ENCODE measurements around the gene ZNF174.

ZNF174 gene

DNA sequence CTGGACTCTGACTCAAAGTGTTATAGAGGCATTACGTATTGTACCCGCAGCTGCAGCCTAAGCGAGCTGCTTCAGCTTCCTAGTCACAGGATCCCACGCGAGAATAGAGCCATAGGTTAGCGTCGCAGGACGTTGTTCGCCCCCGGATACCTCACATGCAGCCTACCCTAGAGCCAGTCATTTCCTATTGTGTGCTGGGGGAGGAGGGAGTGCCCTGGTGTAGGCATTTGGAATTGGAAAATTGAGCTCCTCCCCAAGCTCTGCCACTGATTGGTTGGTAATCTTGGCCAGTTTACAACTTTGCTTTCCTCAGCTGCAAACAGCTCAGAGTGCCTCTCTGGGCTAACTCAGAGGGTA, 43.0 kb downstream of the ZNF174 start:
- peak; percentile 80 for DNase-seq

DNA sequence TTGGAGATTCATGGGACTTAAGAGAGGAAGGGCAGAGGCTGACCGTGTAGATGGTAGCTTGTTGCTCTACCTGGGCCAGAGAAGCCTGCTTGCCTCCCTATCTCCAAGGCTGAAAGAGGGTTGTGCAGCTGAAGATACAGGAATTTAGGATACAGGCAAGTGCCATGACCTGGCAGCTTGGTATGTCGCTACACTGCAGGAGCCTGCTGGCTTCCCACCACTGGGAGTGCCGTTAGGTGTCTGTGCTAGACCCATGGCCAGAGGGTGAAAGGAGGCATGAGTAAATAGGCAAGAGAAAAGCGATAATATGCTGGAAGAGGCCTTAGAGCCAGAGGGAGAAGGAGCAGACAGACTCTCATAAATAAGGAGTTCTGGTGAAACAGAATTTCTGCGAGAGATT, 53.1 kb downstream of the ZNF174 start:
- peak; percentile 42 for DNase-seq

DNA sequence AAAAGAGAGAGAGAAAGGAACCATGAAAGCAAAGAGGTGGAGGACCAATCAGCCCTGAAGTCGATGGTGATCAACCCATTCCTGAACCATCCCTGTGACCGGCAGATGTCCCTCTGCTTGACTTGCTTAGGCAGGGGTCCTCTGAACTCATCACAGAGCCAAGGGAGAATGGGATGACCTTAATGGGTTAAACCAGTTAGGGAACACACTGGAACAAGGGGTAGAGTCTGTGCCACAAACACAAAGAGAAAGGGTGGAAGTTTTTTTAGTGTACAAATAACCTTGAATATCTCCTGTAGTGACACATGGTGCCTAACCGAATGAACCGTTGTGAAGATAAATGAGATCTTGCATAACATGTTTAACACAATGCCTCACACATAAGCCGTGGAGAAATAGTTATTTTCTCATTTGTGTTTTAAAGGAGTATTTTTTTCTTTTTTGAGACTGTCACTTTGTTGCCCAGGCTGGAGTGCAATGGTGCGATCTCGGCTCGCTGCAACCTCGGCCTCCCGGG, 53.7 kb downstream of the ZNF174 start:
- DNase-seq, result no peak

DNA sequence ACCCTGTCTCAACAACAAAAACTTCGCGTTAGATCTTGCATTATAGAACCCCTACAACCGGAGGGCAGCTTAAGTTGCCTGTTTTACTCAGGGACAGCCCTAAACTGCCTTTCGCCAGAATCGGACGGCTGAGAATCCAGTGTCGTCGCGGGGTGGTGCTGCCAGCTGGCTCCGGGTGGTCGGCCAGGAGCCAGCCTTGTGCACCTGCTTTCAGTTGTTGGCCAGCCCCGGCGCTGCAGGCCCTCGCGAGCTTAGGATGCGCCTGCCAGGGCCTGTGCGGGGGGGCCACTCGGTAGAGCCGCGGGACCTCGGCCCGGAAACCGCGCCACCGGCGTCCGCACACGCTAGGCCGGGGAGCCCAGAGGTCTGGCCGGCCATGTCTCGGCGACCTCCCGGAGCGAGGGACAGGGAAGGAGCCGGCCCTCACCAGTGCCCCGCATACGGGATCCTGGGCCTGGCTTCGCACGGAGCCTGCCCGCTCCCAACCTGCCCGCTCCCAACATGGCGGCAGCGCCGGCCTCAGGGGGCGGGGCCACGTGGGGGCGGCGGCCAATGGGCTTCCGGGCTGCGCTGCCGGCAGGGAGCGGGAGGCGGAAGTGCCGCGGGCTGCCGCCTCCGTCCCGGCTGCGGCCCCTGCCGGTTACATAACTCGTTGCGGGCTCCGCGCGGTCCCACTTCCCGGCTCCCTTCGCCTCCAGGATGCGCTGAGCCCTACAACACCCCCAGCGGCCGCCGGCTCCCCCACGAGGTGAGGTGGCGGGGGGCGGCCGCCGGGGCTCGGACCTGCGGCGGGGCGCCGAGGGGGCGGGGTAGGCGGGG, 56.6 kb downstream of the ZNF174 start:
- DNase-seq, result peak; percentile 87

DNA sequence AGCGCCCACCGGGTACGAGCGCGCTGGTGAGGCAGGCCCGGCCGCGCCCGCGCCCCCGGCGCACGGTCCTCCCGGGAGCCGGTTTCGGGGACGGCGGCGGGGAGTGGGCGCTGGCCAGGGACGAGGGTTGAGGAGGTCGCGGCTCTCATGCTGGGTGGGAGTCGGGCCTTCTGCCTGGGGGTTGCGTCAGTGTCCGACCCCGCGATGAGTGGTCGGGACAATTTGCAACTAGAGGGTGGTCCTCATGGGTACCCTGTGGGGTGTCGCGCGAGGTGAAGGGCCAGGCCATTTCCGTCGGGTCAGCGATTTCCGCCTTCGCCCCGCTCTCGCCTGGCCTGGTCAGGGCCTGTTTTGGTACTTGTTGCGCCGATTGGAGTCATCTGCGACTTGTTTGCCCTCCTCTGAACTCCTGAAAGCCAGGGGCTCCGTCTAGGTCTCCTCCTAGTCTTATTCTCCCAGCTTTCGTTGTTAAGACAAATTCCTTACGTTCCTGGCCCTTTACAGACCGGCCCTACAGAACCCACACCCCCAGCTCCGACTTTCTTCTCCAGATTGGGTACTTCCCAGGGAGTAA, 57.4 kb downstream of the ZNF174 start:
- peak; percentile 59 for DNase-seq

DNA sequence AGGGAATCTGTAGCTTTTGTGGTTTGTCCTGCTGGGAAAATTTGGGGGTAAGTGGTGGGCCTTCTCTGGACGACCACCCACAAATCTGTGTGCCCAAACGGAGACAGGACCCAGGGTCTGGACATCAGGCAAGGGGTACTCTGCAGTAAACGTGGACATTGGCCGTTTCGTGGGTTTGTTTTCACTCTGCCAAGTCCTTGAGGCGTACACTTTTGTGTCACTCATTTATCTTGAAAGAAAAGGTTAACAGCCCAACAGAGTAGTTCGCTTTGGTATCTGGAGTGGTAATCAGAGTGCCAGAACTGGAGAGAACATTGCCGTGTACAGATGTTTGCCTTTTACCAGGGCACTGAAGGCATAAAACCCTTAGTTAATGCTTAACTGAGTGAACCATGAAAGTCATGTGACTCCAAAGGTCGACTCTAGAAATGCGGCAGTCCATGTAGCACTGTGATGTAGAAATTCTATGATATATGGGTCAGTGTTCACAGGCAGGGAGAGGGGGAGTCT, 57.9 kb downstream of the ZNF174 start:
- DNase-seq, result peak; percentile 21

Data from EL (cell line).